Measurements from ENCODE around the gene ANKRD52. TPM values are rescaled to one million over a fixed set of nuclear protein-coding genes. Genes with fewer than 3 reads are reported as not detected.

Gene ANKRD52
- total and polyA plus RNA-seq, 2 of the 8 experiments (the other 6 are each of a cell fraction or from before 2014, with no cell fraction given), result 14.0 to 36.3 TPM

DNA sequence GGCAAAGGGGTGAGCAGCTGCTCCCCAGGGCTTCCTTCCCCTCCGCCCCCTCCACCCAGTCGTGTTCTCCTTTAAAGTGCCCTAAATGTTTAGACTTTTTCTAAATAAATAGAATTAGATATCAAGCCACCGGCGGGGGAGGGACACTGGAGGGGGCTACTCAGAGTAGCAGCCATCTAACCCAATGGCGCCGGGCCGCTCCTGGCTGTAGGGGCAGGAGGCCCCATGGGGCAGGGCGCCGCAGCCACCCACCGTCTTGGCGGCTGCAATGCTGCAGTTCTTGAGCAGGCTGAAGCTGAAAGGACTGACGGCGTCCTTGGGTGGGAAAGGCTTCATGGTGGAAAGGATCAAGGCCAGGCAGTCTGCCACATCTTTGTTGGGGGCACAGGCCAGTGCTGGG lies 15.2 kb downstream of the ANKRD52 start:
- Histone ChIP-seq H3K79me1 (ENCODE audit: low read depth, low read length) (no peaks in the 10 kb centered on the region), H3K4me2 (ENCODE audit: insufficient read depth in 1 of 2, low read depth in 2 of 2, low read length in 2 of 2) (no peak overlapping the region), H3K36me3 (ENCODE audit: control insufficient read depth in 2 of 4, insufficient read depth in 4 of 4, low read length in 3 of 4) (peaks cover 15 to 63% (median 43%) of the 10 kb centered on the region in 4 experiments), H2BK15ac (ENCODE audit: low read length) (no peak overlapping the region), H3K56ac (replicated peaks; ENCODE audit: insufficient read length, low read depth, low read length) (no peak overlapping the region), H3K9ac (replicated peaks in 1 of 4; ENCODE audit: extremely low read depth in 1 of 4, low read depth in 3 of 4, low read length in 3 of 4) (no peak overlapping the region), H3K4me1 (replicated peaks in 1 of 4; ENCODE audit: control insufficient read depth in 3 of 4, insufficient read depth in 4 of 4, low read length in 3 of 4) (peaks cover 0 to 2% (median 0%) of the 10 kb centered on the region in 4 experiments; a peak in 2 of 7 replicates), H3K9me3 (ENCODE audit: insufficient read depth in 2 of 2, low read depth in 1 of 2, low read length in 1 of 2) (no peaks in the 10 kb centered on the region), H3K79me2 (ENCODE audit: control insufficient read depth in 1 of 2, insufficient read depth in 2 of 2, low read length in 2 of 2) (no peaks in the 10 kb centered on the region), H2BK12ac (ENCODE audit: low read depth, low read length) (no peak overlapping the region), H2BK5ac (ENCODE audit: low read depth, low read length) (no peak overlapping the region), H3K23ac (ENCODE audit: insufficient read length) (no peak overlapping the region), H4K91ac (replicated peaks; ENCODE audit: insufficient read length, low read length) (no peak overlapping the region), H2AK5ac (ENCODE audit: low read depth, low read length) (no peak overlapping the region), H3K27ac (ENCODE audit: low read depth, low read length) (no peak overlapping the region), H3K4ac (replicated peaks; ENCODE audit: insufficient read length, low read depth, low read length) (no peak overlapping the region), H3K18ac (ENCODE audit: extremely low read depth, low read length) (no peak overlapping the region), H2AFZ (ENCODE audit: low read length) (no peak overlapping the region), H4K8ac (ENCODE audit: extremely low read depth, insufficient read depth, low read length) (no peak overlapping the region), H2BK120ac (replicated peaks; ENCODE audit: low read depth, low read length) (no peak overlapping the region), H4K20me1 (replicated peaks in 1 of 2; ENCODE audit: control insufficient read depth in 1 of 2, insufficient read depth in 2 of 2, low read length in 2 of 2) (peaks cover 0 to 5% of the 10 kb centered on the region in 2 experiments), H3K23me2 (ENCODE audit: low read depth, low read length) (no peaks in the 10 kb centered on the region), H4K5ac (ENCODE audit: insufficient read length, low read depth, low read length) (no peak overlapping the region), H2BK20ac (ENCODE audit: low read length) (no peak overlapping the region), H3K27me3 (replicated peaks in 1 of 4; ENCODE audit: control insufficient read depth in 3 of 4, extremely low read depth in 1 of 4, insufficient read depth in 3 of 4, low read length in 3 of 4) (no peaks in the 10 kb centered on the region), H3K4me3 (ENCODE audit: extremely low read depth in 1 of 4, insufficient read depth in 2 of 4, low read depth in 3 of 4, low read length in 4 of 4) (no peak overlapping the region), H3K14ac (ENCODE audit: insufficient read length) (no peak overlapping the region)
- WGBS, 2 experiments (ENCODE audit: extremely low coverage in 1 of 2, insufficient coverage in 1 of 2, insufficient read length in 1 of 2, insufficient replicate concordance in 2 of 2, low coverage in 1 of 2, low lambda C conversion rate in 2 of 2, missing lambda C conversion rate in 1 of 2), result 96% methylated on average over 13 of the region's 13 CpGs; no CpG with 5 or more reads in 1 of the 2 experiments
- ChIA-PET CTCF (ENCODE audit: partially characterized antibody) (interaction anchor here (0.7 kb wide), 1 partner anchor 21 kb away, joined by 3 read pairs; the partner anchor contains the start of gene RNF41), POLR2A (ENCODE audit: partially characterized antibody) (interaction anchor here (1.0 kb wide), 1 partner anchor 21 kb away, joined by 3 read pairs; no protein-coding TSS in a partner anchor)
- DNase-seq (ENCODE audit: low read depth in 1 of 2, low spot score in 2 of 2) (no peak), FAIRE-seq (no peak)
- no peak for TF ChIP-seq MAX (IDR thresholded peaks at IDR 0.05)

All from H1 (cell line).